HG03432 (cell line): ENCODE results near the gene MRPL34.
"Not testable (repeated sequence)": the region's sequence is repeated elsewhere in the genome, so short reads cannot be mapped to it uniquely, and the experiment has no call there.

Source experiments
- ATAC-seq: cut with Tn5 transposase; IDR thresholded peaks from one replicate; pipeline ENCODE4 v1.9.1; 2021; ENCODE audit warnings: mild to moderate bottlenecking, moderate library complexity; ENCODE audit not compliant: unreplicated experiment

The MRPL34 gene

DNA sequence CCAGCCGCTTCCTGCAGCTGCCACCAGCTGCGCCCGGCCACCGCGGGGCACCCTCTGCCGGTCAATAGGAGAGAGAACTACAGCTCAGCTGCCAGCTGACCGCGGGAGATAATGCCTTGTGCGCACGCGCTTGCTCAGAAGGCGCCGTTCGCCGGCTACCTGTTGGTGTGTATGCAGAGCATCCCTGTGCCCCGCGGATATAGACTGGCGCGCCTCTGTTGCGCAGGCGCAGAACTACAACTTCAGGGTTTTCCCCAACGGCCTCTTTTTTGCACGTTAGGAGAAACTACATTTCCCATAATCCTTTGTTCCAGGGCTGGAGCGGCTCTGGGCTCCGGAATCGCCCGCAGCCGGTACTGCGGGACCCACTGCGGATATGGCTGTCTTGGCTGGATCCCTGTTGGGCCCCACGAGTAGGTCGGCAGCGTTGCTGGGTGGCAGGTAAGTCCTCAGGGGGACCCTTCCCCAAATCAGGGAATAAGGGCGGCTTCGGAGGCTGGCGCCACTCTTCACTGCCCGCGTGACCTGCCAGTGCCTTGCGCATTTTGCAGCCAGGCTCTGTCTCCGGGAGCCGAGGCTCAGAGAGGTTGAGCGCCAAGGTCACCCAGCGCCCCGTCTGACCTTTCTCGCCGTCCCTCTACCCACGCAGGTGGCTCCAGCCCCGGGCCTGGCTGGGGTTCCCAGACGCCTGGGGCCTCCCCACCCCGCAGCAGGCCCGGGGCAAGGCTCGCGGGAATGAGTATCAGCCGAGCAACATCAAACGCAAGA, at the start of gene MRPL34:
Gene MRPL34, plus strand, starts transcription at position 356 of the 768 bp plus-strand sequence. Its CDS starts 21 bp downstream, at position 377.
- ATAC-seq = peak; percentile 65

DNA sequence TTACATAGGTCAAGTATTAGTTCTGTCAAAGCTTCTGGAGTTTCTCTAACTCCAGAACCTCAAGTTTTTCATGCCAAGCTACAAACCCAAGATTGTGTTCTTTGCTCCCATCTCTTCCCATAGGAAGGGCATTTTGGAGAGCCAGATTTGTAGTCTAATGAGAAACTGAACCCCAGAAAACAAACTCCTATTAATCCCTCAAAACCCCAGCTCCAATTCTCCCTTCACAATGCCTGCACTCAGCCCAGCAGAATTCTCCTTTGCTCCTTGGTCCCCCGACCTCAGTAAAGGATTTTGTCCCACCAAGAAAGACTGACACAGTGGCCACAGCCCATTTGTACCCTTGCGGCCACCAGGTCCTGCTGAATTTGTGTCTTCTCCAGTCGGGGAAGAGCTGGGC, 49.5 kb upstream of the MRPL34 start:
- ATAC-seq = no peak

DNA sequence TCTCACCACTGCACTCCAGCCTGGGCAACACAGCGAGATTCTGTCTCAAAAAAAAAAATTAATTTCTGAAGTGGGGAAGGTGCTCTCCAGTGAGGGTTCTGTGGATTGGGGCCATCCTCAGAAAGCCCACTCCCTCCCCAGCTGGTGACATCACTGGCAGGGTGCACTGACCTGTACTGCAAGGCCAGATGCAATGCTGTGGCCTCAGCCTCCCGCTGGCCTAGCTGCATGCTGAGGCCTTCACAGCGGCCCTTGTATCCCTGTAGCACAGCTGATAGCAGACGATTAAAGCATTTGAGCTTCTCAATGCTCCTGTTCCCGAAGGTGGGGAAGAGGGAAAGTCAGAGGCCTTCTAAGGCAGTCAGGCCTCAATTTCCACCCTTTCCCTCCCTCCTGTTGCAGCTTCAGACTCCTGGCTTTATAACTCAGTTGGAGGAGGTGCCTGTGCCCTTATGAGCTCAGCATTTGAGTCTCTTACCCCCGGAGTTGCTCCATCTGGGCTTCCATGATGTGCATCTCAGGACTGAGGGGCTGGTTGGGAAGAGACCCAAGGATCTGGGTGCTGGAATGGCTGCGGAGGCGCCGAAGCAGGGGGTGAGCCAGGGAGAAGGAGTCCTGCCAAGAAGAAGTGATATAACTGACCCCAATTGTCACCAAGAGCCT, 46.4 kb upstream of the MRPL34 start:
- ATAC-seq = no peak

DNA sequence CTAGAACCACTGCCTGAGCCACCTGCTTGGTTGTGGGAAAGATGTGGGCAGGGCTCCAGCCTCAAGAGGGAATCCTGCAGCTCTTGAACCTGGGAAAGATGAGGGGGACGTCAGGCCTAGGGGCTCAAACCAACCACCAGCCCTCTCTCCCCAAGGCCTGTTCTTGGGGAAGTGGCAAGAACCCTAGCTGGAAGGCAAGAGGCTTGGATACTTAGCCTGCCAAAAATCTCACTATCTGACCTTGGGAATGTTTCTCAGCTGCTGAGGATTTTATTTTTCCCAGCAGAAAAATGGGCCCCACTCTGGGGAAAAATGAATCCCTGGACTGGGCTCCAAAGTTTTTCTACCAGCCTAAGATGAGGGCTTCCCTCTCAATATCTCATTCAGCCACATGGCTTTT, 45.7 kb upstream of the MRPL34 start:
- ATAC-seq = no peak

DNA sequence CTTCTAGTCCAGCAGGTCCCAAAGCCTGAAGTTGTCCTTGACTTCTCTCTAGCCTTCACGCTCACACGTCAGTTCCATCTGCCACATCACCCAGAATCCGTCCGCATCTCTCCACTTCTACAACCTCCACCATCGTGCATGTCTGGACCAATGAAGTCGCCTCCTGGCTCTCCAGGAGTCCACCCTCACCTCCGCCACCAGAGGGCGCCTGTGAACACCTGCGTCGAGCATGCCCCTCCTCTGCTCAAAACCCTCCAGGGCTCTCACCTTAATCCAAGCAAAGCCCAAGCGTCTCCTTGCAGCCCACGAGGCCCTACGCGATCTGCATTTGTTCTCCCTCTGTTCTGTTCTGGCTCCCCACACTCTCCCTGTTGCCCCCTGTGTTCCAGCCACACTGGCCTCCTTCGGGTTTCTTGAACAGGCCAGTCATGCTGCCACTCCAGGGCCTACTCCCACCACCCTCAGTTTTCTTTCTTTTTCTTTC, 44.8 kb upstream of the MRPL34 start:
- ATAC-seq = peak; percentile 78

DNA sequence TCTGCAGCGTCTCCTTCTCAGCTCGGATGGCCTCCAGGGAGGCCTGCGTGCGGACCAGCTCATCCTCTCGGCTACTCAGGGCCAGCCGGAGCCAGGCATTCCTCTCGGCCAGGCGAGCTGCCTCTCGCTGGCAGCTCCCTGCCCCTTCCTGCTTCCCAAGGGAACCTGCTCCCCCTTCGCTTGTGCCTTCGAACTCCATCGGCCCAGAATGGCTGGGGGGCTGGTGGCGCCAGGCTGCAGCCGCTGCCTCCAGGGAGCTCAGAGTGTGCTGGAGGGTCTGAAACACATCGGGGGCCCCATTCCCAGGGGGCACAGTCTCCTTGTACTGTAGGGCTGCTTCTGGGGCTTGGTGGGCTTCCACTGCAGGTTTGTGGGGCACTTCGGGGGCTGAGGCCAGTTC, 43.1 kb upstream of the MRPL34 start:
- no peak for ATAC-seq

DNA sequence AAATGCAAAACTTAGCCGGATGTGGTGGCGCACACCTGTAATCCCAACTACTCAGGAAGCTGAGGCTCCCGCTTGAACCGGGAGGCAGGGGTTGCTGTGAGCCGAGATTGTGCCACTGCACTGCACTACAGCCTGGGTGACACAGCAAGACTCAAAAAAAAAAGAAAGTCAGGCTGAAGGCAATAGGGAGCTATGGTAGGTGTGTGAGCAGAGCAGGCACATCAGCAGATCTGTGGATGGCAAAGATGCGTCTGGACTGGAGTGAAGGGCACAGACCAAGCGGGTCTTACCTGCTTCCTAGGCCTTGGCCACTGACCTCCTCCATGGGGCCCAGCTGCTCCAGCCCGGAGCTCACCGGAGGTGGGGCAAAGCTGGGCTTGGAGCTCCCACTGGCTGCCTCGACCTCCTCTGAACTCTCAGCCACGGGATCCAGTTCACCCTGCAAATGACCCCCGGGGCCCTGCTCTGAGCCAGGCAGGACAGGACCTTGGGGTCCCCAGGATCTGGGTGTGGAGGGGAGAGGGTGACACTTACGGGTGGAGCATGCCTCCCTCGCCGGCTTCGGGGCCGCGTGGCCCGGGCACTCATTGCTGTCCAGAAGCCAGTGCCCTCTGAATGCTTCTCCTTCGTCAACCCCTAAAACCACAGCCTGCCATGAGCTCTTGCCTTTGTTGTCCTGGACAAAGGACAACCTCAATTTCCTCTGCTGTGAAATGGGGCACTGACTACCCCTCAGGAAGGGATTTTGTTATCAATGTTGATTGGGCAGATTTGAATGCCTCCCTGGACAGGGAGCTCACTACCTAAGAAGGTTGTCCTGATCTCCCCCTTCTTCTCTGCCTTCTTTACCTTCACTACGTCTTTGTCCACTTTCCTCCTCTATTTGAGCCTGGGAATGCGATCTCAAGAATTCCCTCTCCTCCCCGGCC, 41.7 kb upstream of the MRPL34 start:
- no peak for ATAC-seq

DNA sequence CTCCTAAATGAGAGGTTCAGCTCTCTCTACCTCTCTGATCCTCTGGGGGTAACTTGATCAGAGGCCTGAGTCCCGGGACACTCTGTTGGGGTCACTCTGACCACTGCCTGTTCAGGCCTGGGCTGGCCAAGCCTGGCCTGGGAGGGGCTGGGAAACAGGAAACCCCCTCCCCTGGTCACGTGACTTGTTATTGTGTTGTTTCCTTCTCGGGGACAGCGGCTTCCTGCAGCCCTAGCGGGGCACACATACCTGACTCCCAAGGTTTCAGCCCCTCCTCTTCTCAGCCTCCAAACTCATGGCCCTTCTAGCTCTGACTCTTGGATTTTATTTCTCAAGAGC, 41.1 kb upstream of the MRPL34 start, which contains the start of gene USHBP1:
Gene USHBP1, minus strand, starts transcription at position 105 of the 339 bp plus-strand sequence. CDS start 446 bp downstream, outside the sequence.
- no peak for ATAC-seq

DNA sequence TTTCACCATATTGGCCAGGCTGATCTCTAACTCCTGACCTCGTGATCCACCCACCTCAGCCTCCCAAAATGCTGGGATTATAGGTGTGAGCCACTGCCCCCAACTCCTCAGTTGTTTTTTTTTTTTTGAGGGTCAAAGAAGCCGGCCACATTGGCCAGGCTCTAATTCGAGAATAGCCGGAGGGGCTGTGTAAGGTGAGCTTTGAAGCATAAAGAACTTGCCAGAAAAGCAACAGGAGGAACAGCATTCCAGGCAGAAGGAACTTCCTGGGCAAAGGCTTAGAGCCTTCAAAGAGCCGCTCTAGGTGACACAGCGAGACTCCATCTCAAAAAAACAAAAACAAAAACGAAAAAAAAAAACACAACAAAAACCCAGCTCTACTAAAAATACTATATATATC, 39.6 kb upstream of the MRPL34 start:
- no peak for ATAC-seq

DNA sequence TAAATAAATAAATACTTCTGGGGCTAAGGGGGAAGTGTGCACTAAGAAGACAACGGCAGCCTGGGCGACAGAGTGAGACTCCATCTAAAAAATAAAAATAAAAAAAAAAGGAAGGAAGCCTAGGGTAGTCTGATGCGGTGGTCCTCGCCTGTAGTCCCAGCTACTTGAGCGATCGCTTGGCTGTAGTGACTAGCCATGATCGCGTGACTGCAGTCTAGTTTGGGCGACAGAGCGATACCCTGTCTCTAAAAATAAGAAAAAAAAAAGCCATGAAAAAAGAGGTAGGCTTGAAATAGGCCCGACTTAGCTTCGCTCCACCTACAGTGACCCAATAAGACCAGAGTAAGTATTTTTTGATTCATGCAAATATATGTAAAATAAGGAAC, 39.1 kb upstream of the MRPL34 start:
- no peak for ATAC-seq

DNA sequence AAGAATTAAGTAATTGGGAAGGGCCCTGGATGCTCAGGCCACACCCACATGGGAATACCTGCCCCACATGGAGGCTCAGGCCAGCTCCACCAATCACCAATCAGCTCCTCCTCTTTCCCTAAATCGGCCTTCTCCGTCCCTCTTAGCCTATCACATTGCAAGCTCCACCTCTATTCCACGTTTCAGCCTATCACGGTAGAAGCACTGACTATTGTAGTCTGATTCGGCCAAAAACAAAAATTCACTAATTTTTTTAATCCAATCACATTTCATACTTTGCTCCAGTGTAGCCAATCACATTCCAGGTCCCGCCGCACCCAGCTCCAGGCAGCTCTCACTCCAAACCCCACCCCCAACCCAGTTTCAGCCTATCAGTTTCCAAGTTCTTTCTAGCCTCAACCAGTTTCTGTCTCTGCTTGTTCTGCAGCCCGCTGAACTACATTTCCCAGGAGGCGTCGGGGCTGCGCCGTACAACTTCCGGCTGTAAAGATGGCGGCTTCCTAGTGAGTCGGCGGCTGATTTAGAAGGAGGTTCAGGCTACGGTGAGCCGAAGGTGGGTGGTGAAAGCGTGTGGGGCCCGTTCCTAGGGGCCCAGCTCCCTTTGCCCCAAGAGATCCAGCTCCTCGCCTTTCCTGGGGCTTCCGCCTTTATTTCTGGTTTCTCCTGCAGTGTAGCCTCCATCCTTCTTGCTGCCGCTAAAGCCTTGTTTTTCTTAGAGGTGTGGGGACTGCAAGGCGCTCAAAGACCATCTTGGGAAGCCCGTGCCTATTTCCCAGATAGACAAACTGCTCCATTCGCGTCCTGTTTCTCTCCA, 38.5 kb upstream of the MRPL34 start, which contains the start of gene BABAM1:
Gene BABAM1, plus strand, starts transcription at position 469 of the 814 bp plus-strand sequence. CDS start 1,364 bp downstream, outside the sequence.
- peak; percentile 92 for ATAC-seq

DNA sequence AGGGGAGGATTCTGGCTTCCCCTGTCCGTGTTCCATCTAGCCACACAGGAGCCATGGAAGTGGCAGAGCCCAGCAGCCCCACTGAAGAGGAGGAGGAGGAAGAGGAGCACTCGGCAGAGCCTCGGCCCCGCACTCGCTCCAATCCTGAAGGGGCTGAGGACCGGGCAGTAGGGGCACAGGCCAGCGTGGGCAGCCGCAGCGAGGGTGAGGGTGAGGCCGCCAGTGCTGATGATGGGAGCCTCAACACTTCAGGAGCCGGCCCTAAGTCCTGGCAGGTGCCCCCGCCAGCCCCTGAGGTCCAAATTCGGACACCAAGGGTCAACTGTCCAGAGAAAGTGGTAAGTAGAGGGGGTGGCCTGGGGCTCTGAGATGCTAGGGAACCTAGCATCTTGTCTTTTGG, 36.9 kb upstream of the MRPL34 start:
- ATAC-seq = no peak

DNA sequence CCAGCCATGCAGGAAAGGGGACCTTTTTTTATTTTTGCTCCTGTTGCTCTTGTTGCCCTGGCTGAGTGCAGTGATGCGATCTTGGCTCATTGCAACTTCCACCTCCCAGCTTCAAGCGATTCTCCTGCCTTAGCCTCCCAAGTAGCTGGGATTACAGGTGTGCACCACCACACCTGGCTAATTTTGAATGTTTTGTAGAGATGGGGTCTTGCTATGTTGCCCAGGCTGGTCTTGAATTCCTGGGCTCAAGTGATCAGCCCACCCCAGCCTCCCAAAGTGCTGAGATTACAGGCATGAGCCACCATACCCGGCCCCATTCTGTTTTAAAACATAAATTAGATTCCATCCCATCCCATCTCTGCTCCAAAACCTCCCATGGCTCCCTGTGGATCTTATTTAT, 30.8 kb upstream of the MRPL34 start:
- not testable (repeated sequence) for ATAC-seq

DNA sequence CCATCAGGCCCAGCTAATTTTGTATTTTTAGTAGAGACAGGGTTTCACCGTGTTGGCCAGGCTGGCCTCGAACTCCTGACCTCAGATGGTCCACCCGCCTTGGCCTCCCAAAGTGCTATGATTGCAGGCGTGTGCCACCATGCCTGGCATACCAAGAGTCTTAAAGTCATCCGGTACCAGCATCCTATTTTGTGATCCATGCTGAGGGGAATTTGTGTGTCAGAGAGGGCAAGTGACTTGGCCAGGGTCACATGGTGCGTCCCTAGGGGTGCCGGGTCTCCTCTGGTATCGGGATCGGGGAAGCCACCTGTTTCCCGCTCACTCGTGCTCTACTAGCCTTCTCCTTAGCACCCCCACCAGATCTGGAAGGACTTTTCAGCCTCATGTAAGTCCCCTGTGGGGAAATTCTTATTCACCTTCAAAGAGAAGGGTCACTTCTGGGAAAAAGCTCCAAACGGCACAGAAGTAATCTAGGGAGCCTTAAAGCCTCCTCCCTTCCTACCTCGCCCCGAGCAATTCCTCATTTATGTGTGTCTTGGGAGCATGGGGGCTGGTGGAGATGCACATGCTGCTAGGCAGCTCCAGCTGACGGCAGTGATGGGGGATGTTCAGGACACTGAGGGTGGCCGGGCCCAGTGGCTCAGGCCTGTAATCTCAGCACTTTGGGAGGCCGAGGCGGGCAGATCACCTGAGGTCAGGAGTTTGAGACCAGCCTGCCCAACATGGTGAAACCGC, 30.1 kb upstream of the MRPL34 start:
- no peak for ATAC-seq

DNA sequence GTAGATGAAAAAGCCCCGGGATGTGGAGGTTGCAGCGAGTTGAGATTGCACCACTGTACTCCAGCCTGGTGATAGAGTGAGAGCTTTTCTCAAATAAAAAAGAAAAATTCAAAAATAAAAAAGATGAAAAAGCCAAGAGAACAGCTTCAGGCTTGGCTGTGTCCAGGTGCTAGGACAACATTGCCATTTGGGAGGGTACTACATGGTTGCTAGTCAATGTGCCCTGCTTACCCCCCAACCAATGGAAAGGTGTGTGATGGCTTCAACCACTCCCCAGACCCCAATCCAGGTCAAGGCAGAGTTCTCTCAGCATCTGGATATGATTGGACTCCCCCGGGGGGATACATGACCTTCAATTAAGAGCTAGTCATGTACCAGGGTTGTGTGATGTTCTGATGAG, 26.2 kb upstream of the MRPL34 start:
- no peak for ATAC-seq

DNA sequence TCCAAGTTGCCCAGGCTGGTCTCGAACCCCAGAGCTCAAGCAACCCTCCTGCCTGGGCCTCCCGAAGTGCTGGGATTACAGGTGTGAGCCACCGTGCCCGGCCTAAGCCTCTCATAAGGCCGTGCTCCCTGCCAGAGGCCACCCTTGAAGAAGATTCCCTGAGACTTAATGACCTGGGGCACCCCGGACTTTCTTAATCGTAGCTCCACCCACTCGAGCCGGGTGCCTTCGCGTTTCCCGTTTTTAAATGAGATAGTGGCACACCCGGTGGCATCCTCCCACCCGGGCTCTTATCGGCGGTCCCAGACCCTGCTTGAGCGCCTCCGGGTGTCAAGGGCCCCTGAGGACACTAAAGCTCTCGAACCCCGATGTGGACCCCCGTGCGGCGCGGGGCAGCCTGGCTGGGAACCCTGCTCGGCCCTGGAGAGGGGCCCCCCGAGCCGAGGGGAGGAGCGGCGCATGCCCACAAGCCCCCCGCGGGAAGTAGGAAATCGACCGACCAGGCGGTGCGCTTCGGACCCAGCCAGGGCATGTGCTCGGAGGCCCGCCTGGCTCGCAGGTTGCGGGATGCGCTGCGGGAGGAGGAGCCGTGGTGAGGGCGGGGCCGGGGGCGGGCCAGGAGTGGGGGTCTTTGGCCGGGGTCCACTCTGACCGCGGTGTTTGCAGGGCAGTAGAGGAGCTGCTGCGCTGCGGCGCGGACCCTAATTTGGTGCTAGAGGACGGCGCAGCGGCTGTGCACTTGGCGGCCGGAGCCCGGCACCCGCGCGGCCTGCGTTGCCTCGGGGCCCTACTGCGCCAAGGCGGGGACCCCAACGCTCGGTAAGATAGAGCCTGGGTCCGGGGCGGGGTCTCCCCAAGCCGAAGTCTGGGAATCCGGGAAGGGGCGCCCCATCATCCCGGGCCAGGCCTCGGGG, 24.0 kb upstream of the MRPL34 start, which contains the start of gene ANKLE1:
Gene ANKLE1, plus strand, starts transcription at position 511 of the 914 bp plus-strand sequence. Its CDS starts 20 bp downstream, at position 531.
- peak; percentile 48 for ATAC-seq

DNA sequence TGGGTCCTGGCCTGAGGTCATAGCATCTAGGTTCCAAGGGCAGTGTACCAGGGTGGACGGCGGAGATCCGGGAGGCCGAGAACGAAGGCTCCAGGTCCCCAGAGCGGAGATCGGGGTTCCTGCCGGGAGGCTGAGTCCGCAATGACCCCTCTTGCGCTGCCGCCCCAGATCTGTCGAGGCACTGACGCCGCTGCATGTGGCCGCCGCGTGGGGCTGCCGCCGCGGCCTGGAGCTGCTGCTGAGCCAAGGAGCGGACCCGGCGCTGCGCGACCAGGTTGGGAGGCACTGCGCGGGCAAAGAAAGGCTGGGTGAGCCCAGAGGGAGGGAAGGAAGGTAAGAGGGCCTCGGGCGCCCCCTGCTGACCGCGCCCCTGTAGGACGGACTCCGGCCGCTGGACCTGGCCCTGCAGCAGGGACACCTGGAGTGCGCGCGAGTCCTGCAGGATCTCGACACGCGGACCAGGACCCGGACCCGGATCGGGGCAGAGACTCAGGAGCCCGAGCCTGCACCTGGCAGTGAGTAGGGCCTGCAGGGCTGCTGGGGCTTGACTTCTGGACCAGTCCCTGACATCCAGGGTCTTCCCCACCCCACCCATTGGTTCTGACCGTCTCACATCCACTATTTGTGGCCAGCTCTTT, 23.1 kb upstream of the MRPL34 start:
- ATAC-seq = peak; percentile 71

DNA sequence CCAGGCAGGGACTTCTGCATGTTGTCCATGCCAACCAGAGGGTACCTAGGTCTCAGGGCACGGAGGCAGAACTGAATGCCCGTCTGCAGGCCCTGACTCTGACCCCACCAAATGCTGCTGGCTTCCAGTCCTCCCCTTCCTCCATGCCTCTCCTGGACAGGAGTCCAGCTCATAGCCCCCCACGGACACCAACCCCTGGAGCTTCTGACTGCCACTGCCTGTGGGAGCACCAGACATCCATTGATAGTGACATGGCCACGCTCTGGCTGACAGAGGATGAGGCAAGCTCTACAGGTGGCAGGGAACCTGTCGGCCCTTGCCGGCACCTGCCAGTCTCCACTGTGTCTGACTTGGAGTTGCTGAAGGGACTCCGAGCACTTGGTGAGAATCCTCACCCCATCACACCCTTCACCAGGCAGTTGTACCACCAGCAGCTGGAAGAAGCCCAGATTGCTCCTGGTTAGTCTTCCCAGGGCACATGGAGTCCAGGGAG, 22.1 kb upstream of the MRPL34 start:
- no peak for ATAC-seq
